ENCODE results near the gene RPS24.
A peak's percentile ranks its signal among the peaks of the same experiment; 100 is the strongest.
"Not testable (repeated sequence)": the region's sequence is repeated elsewhere in the genome, so short reads cannot be mapped to it uniquely, and the experiment has no call there.

RPS24 gene

GRCh38 chr10:78058562-78058961 lies 24.9 kb downstream of the RPS24 start:
- DNase-seq: no peak

- DNase-seq: no peak
Observed at GRCh38 chr10:78059906-78060702, 26.4 kb downstream of the RPS24 start.

- no peak for DNase-seq
Observed at GRCh38 chr10:78062296-78062695, 28.6 kb downstream of the RPS24 start.

GRCh38 chr10:78063236-78063635 lies 29.6 kb downstream of the RPS24 start:
- DNase-seq: no peak

- not testable (repeated sequence) for DNase-seq
Observed at GRCh38 chr10:78064919-78065318, 31.3 kb downstream of the RPS24 start.

- peak; percentile 9 for DNase-seq
Observed at GRCh38 chr10:78065611-78066010, 31.9 kb downstream of the RPS24 start.

- DNase-seq: peak; percentile 25
Observed at GRCh38 chr10:78066012-78066411, 32.3 kb downstream of the RPS24 start.

- no peak for DNase-seq
Observed at GRCh38 chr10:78066728-78067430, 33.2 kb downstream of the RPS24 start.

GRCh38 chr10:78069151-78069550 lies 35.5 kb downstream of the RPS24 start:
- no peak for DNase-seq

- not testable (repeated sequence) for DNase-seq
Observed at GRCh38 chr10:78070064-78070463, 36.4 kb downstream of the RPS24 start.

- DNase-seq: no peak
Observed at GRCh38 chr10:78070726-78071125, 37.1 kb downstream of the RPS24 start.

- DNase-seq: no peak
Observed at GRCh38 chr10:78071140-78071856, 37.6 kb downstream of the RPS24 start.

GRCh38 chr10:78071857-78072179 lies 38.2 kb downstream of the RPS24 start:
- no peak for DNase-seq

- no peak for DNase-seq
Observed at GRCh38 chr10:78072504-78072903, 38.8 kb downstream of the RPS24 start.

- DNase-seq: not testable (repeated sequence)
Observed at GRCh38 chr10:78075806-78076205, 42.1 kb downstream of the RPS24 start.

GRCh38 chr10:78078539-78079330 lies 45.1 kb downstream of the RPS24 start:
- no peak for DNase-seq

GRCh38 chr10:78079411-78079810 lies 45.7 kb downstream of the RPS24 start:
- DNase-seq: no peak

GRCh38 chr10:78081292-78081691 lies 47.6 kb downstream of the RPS24 start:
- DNase-seq: no peak

GRCh38 chr10:78082636-78083035 lies 49.0 kb downstream of the RPS24 start:
- no peak for DNase-seq

Measured in NCI-H146 (cell line).